PC-9 (cell line): Measurements from ENCODE around the gene COLGALT1. TPM values are rescaled to one million over a fixed set of nuclear protein-coding genes. Genes with fewer than 3 reads are reported as not detected.
A peak's percentile ranks its signal among the peaks of the same experiment; 100 is the strongest.

Experiments used
- BruUV-seq: library from RNA; stranded (reverse); fragments of 400-500 nt; replicated peaks from 2 replicates; lab custom pipeline; 2021; lab: Mats Ljungman, UMichigan
- CTCF ChIA-PET: fragments of 300-600 bp; sonication (Branson Sonifier 250); formaldehyde crosslinking; loops from one replicate; lab custom pipeline; 2022; ENCODE audit warnings: antibody characterized with exemption; lab: Charles Lee
- POLR2A ChIA-PET: fragments of 300-600 bp; sonication (Branson Sonifier 250); formaldehyde crosslinking; loops from one replicate; lab custom pipeline; 2022; ENCODE audit warnings: antibody characterized with exemption; ENCODE audit not compliant: unreplicated experiment; lab: Charles Lee
- DNase-seq, 2 experiments: peaks; one replicate each; pipeline versions ENCODE4 v3.0.0 to v3.0.0-alpha.2; 2015 to 2022; ENCODE audit warnings: mixed read lengths in 1 of 2
- H2AFZ ChIP-seq: fragments of 200-600 bp; sonication (generic); 2 replicates; pipeline ENCODE4 v1.8.1; 2017; ENCODE audit warnings: antibody characterized with exemption
- H3F3A ChIP-seq: fragments of 200-600 bp; sonication (generic); 2 replicates; pipeline ENCODE4 v1.8.1; 2017; ENCODE audit warnings: antibody characterized with exemption, mild to moderate bottlenecking, low read depth; ENCODE audit not compliant: insufficient read depth
- H3K27ac ChIP-seq: fragments of 200-600 bp; sonication (generic); 2 replicates; pipeline ENCODE4 v1.6.1; 2016; ENCODE audit warnings: mixed run types
- H3K27me3 ChIP-seq: fragments of 200-600 bp; sonication (generic); 2 replicates; pipeline ENCODE4 v1.6.1; 2016; ENCODE audit warnings: low read depth, mixed run types; ENCODE audit not compliant: insufficient read depth
- H3K36me3 ChIP-seq: fragments of 200-600 bp; sonication (generic); 2 replicates; pipeline ENCODE4 v1.6.1; 2016; ENCODE audit warnings: low read depth, mixed run types
- H3K4me1 ChIP-seq: fragments of 200-600 bp; sonication (generic); replicated peaks from 2 replicates; pipeline ENCODE4 v1.6.1; 2016; ENCODE audit warnings: mixed run types; ENCODE audit not compliant: insufficient read depth
- H3K4me2 ChIP-seq: fragments of 200-600 bp; sonication (generic); 2 replicates; pipeline ENCODE4 v1.6.1; 2017; ENCODE audit warnings: mixed run types
- H3K4me3 ChIP-seq: fragments of 200-600 bp; sonication (generic); 2 replicates; pipeline ENCODE4 v1.6.1; 2016; ENCODE audit warnings: mixed run types
- H3K79me2 ChIP-seq: fragments of 200-600 bp; sonication (generic); 2 replicates; pipeline ENCODE4 v1.6.1; 2017; ENCODE audit warnings: low read depth, mixed run types
- H3K9me2 ChIP-seq: fragments of 200-600 bp; sonication (generic); 2 replicates; pipeline ENCODE4 v1.8.1; 2017; ENCODE audit warnings: mild to moderate bottlenecking; ENCODE audit not compliant: insufficient read depth
- H3K9me3 ChIP-seq: fragments of 200-600 bp; sonication (generic); 2 replicates; pipeline ENCODE4 v1.8.1; 2016; ENCODE audit warnings: low read depth; ENCODE audit not compliant: insufficient read depth
- H4K20me1 ChIP-seq: fragments of 200-600 bp; sonication (generic); 2 replicates; pipeline ENCODE4 v1.8.1; 2017; ENCODE audit not compliant: insufficient read depth
- EZH2 ChIP-seq: fragments of 200-600 bp; sonication (generic); IDR thresholded peaks from 2 replicates; pipeline ENCODE4 v1.8.0; 2017; ENCODE audit warnings: antibody characterized with exemption, low read depth
- intact Hi-C: fragments of 100-400 bp; cut with micrococcal nuclease; formaldehyde crosslinking; loops from one replicate; pipeline ENCODE4 v1.10.0; 2022; ENCODE audit not compliant: unreplicated experiment
- total RNA-seq: library from RNA; stranded (reverse); gene quantifications from 2 replicates; pipeline ENCODE4 v1.2.3, GENCODE V29; 2021
- TF ChIP-seq, protein P1 (sequence below): fragments of 200-600 bp; sonication (generic); conservative IDR thresholded peaks from 2 replicates; pipeline ENCODE4 v1.6.1; 2017; ENCODE audit warnings: mixed run types, antibody characterized with exemption, mild to moderate bottlenecking, moderate library complexity

The COLGALT1 gene
- total RNA-seq, 1 experiment from 2014 or later, result 88.8 TPM

DNA sequence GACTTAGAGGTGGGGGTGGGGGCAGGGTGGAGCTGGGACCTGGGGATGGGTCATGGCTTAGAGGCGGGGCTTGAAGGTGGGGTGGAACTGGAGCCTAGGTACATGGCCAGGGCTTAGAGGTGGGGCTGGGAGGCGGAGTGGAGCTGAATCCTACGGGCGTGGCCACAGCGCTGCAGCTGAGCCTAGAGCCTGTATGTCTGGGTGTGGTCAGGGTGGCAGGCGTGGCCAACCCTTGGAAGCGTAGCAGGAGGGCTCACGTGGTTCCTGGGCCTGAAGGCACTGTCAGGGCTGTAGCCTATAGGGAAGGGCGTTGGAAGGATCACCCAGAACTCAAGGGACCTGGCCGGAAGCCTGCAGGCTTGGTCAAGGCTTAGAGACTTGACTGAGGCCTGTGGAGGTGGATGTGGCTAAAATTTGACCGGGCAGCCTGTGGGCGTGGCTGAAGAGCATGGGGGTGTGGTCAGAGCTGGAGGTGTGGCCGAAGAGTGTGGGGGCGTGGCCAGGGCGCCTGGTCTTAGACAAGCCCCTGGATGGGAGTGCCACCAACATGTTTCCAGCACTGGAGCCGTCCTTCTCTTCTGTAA, 24.3 kb downstream of the COLGALT1 start:
- Histone ChIP-seq H3K27me3 (no peaks in the 10 kb centered on the region), H3K4me3 (no peak overlapping the region), H3K9me2 (no peaks in the 10 kb centered on the region), H3K9me3 (no peaks in the 10 kb centered on the region), H3F3A (peaks cover 17% of the 10 kb centered on the region; the same call in 1 of the 2 replicates), H3K4me1 (no peaks in the 10 kb centered on the region), H3K36me3 (no peaks in the 10 kb centered on the region), H4K20me1 (no peaks in the 10 kb centered on the region; the same call in 1 of the 2 replicates), H3K4me2 (no peak overlapping the region), H2AFZ (no peak overlapping the region), H3K79me2 (no peaks in the 10 kb centered on the region), H3K27ac (no peak overlapping the region)
- CTCF ChIA-PET, result interaction anchor here (0.5 kb wide), 1 partner anchor 105 kb away, joined by 4 read pairs; no protein-coding TSS in a partner anchor
- POLR2A ChIA-PET, result no interaction called here
- intact Hi-C loops, result no loop called here
- BruUV-seq, result no TSS peak
- DNase-seq, result peak; percentile 59 to 81
- TF ChIP-seq, protein P1, sequence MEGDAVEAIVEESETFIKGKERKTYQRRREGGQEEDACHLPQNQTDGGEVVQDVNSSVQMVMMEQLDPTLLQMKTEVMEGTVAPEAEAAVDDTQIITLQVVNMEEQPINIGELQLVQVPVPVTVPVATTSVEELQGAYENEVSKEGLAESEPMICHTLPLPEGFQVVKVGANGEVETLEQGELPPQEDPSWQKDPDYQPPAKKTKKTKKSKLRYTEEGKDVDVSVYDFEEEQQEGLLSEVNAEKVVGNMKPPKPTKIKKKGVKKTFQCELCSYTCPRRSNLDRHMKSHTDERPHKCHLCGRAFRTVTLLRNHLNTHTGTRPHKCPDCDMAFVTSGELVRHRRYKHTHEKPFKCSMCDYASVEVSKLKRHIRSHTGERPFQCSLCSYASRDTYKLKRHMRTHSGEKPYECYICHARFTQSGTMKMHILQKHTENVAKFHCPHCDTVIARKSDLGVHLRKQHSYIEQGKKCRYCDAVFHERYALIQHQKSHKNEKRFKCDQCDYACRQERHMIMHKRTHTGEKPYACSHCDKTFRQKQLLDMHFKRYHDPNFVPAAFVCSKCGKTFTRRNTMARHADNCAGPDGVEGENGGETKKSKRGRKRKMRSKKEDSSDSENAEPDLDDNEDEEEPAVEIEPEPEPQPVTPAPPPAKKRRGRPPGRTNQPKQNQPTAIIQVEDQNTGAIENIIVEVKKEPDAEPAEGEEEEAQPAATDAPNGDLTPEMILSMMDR, result no peak
- no peak for TF ChIP-seq EZH2

DNA sequence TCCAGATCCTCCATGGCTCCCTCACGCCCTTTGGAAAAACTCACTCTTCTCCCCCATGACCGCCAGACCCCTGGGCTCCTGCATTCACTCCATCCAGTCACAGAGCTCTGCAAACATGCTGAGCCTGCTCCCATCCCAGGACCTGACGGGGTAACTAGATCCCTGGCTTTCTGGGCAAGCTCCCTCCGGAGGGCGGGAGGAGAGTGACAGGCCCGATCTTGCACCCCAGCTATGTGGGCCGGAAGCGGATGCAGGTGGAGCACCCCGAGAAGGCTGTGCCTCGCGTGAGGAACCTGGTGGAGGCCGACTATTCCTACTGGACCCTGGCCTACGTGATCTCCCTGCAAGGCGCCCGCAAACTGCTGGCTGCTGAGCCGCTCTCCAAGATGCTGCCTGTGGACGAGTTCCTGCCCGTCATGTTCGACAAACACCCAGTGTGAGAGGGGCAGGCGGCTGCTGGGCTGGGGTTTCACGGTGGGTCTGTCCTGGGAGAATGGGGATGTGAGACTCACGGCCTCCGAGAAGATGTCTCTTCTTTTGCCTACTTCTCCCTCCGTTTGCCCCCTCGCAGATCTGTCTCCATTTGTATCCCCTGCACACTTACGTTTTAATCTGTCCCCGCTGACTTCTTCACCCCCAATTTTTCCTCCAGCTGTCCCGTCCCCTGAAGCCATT, 25.2 kb downstream of the COLGALT1 start:
- Histone ChIP-seq H2AFZ (no peak overlapping the region), H3K27me3 (no peaks in the 10 kb centered on the region), H3K9me3 (no peaks in the 10 kb centered on the region), H4K20me1 (no peaks in the 10 kb centered on the region; the same call in 1 of the 2 replicates), H3K36me3 (no peaks in the 10 kb centered on the region), H3K4me3 (no peak overlapping the region), H3K27ac (no peak overlapping the region), H3K9me2 (no peaks in the 10 kb centered on the region), H3K4me1 (no peaks in the 10 kb centered on the region), H3K4me2 (no peak overlapping the region), H3F3A (peaks cover 17% of the 10 kb centered on the region), H3K79me2 (no peaks in the 10 kb centered on the region)
- intact Hi-C loops, result no loop called here
- DNase-seq, result no peak
- TF ChIP-seq, protein P1, result no peak; the same call in 1 of the 2 replicates
- no peak for TF ChIP-seq EZH2
- ChIA-PET CTCF (no interaction called here), POLR2A (no interaction called here)
- no TSS peak for BruUV-seq

DNA sequence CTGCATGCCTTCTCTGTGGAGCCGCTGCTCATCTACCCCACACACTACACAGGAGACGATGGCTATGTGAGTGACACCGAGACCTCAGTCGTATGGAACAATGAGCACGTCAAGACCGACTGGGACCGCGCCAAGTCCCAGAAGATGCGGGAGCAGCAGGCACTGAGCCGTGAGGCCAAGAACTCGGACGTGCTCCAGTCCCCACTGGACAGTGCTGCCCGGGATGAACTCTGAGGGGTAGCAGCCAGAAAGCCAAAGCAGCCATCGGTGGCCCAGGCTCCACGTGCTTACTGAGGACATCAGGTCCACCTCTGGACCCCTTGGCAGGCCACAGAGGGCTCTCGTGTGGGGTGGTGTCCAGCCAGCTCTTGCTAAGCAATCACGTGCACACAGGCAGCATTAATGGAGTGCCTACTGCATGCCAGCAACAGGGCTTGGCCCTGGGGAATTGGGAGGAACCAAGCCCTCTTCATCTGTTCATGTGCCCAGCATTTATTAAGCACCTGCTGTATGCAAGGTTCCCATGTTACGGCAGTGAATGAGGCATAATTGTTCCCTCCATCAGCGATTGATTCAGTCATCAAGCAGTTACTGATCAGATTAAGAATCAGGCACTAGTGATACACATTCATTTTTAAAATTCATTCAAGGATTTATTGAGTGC, 25.9 kb downstream of the COLGALT1 start:
- H3K4me1 ChIP-seq, result no peaks in the 10 kb centered on the region
- ChIA-PET POLR2A (no interaction called here), CTCF (no interaction called here)
- no peaks in the 10 kb centered on the region for H3K79me2 ChIP-seq
- no peaks in the 10 kb centered on the region for H3K9me3 ChIP-seq
- no peak overlapping the region for H2AFZ ChIP-seq
- DNase-seq, result no peak
- H3F3A ChIP-seq, result peaks cover 17% of the 10 kb centered on the region
- TF ChIP-seq EZH2, result no peak
- TF ChIP-seq, protein P1, result no peak
- no peaks in the 10 kb centered on the region; the same call in 1 of the 2 replicates for H4K20me1 ChIP-seq
- H3K4me2 ChIP-seq, result no peak overlapping the region
- intact Hi-C loops, result no loop called here
- no peaks in the 10 kb centered on the region for H3K27me3 ChIP-seq
- H3K4me3 ChIP-seq, result no peak overlapping the region
- BruUV-seq, result no TSS peak
- H3K9me2 ChIP-seq, result no peaks in the 10 kb centered on the region
- no peak overlapping the region for H3K27ac ChIP-seq
- no peaks in the 10 kb centered on the region for H3K36me3 ChIP-seq
